AG04450 (cell line): ENCODE measurements around the gene SUCLA2. TPM values are rescaled to one million over a fixed set of nuclear protein-coding genes. Genes with fewer than 3 reads are reported as not detected.

Experiments used
- CTCF ChIA-PET: fragments of 300-600, 350-600 bp; formaldehyde crosslinking; extraction: SDS; loops from one replicate; lab custom pipeline; 2022; ENCODE audit warnings: antibody characterized with exemption, inconsistent platforms; lab: Charles Lee
- POLR2A ChIA-PET: fragments of 350-600 bp; formaldehyde crosslinking; extraction: SDS; loops from one replicate; lab custom pipeline; 2021; ENCODE audit warnings: antibody characterized with exemption, inconsistent platforms; lab: Yijun Ruan, JAX
- DNase-seq: peaks from one replicate; pipeline ENCODE4 v3.0.0-alpha.2; 2011; ENCODE audit warnings: low read depth, low spot score
- H3K27ac ChIP-seq: one replicate; pipeline ENCODE4 v1.5.1; 2012; ENCODE audit warnings: low read depth, low read length, control low read depth
- H3K27me3 ChIP-seq: one replicate; pipeline ENCODE4 v1.6.0; 2012; ENCODE audit warnings: low read length; ENCODE audit not compliant: control insufficient read depth, insufficient read depth
- H3K4me3 ChIP-seq: 2 replicates; pipeline ENCODE4 v1.5.1; 2011; ENCODE audit warnings: mild to moderate bottlenecking, low read depth, low read length, control low read depth
- H3K9me3 ChIP-seq: 2 replicates; pipeline ENCODE4 v1.5.1; 2012; ENCODE audit warnings: low read length; ENCODE audit not compliant: control insufficient read depth, insufficient read depth
- CTCF ChIP-seq: IDR thresholded peaks from 2 replicates; pipeline ENCODE4 v1.5.1; 2011; ENCODE audit warnings: low read depth, low read length, control low read depth, inconsistent platforms
- polyA plus RNA-seq: library from polyadenylated mRNA; depleted of rRNA; stranded (reverse); fragments of >200 nt; gene quantifications from 2 replicates; pipeline ENCODE4 v1.2.3, GENCODE V29; 2011

Gene SUCLA2
- polyA plus RNA-seq, 1 experiment = 63.5 TPM

- no peak for TF ChIP-seq CTCF
- POLR2A ChIA-PET = interaction anchor here (0.7 kb wide), 1 partner anchor 253 kb away, joined by 3 read pairs; no protein-coding TSS in a partner anchor
Observed at GRCh38 chr13:47898080-47898479, 103.0 kb downstream of the SUCLA2 start.

GRCh38 chr13:47897411-47898050 is 103.5 kb downstream of the SUCLA2 start:
- Histone ChIP-seq H3K4me3 (no peak overlapping the region), H3K27me3 (no peaks in the 10 kb centered on the region), H3K27ac (no peak overlapping the region), H3K9me3 (no peaks in the 10 kb centered on the region)
- DNase-seq = no peak
- POLR2A ChIA-PET = interaction anchor here (0.7 kb wide), 1 partner anchor 253 kb away, joined by 3 read pairs; no protein-coding TSS in a partner anchor
- no peak for TF ChIP-seq CTCF
- CTCF ChIA-PET = no interaction called here

More at GRCh38 chr13:47898080-47898479, 103.0 kb downstream of the SUCLA2 start:
- H3K27me3 ChIP-seq = no peaks in the 10 kb centered on the region
- no peak overlapping the region for H3K4me3 ChIP-seq
- H3K9me3 ChIP-seq = no peaks in the 10 kb centered on the region
- DNase-seq = no peak
- no peak overlapping the region for H3K27ac ChIP-seq
- CTCF ChIA-PET = no interaction called here

GRCh38 chr13:47896546-47896945 is 104.5 kb downstream of the SUCLA2 start:
- POLR2A ChIA-PET = no interaction called here
- no peaks in the 10 kb centered on the region for H3K27me3 ChIP-seq
- H3K9me3 ChIP-seq = no peaks in the 10 kb centered on the region
- DNase-seq = no peak
- CTCF ChIA-PET = no interaction called here
- H3K4me3 ChIP-seq = no peak overlapping the region
- TF ChIP-seq CTCF = no peak
- no peak overlapping the region for H3K27ac ChIP-seq

GRCh38 chr13:47896111-47896510 is 105.0 kb downstream of the SUCLA2 start:
- no peaks in the 10 kb centered on the region for H3K27me3 ChIP-seq
- no peak overlapping the region for H3K27ac ChIP-seq
- H3K4me3 ChIP-seq = no peak overlapping the region
- ChIA-PET CTCF (no interaction called here), POLR2A (no interaction called here)
- H3K9me3 ChIP-seq = no peaks in the 10 kb centered on the region
- DNase-seq = no peak
- no peak for TF ChIP-seq CTCF

GRCh38 chr13:47893527-47893926 is 107.5 kb downstream of the SUCLA2 start:
- DNase-seq = no peak
- no peak overlapping the region for H3K4me3 ChIP-seq
- ChIA-PET POLR2A (no interaction called here), CTCF (interaction anchor here (0.5 kb wide), 1 partner anchor 29 kb away, joined by 7 read pairs; no protein-coding TSS in a partner anchor)
- TF ChIP-seq CTCF = no peak
- no peaks in the 10 kb centered on the region for H3K9me3 ChIP-seq
- no peak overlapping the region for H3K27ac ChIP-seq
- H3K27me3 ChIP-seq = no peaks in the 10 kb centered on the region
